GM21529 (cell line): ENCODE data around the gene PPIL6.
"Not testable (repeated sequence)": the region's sequence is repeated elsewhere in the genome, so short reads cannot be mapped to it uniquely, and the experiment has no call there.

Experiments used
- ATAC-seq: cut with Tn5 transposase; IDR thresholded peaks from one replicate; pipeline ENCODE4 v1.9.1; 2021; ENCODE audit not compliant: unreplicated experiment

PPIL6 gene

DNA sequence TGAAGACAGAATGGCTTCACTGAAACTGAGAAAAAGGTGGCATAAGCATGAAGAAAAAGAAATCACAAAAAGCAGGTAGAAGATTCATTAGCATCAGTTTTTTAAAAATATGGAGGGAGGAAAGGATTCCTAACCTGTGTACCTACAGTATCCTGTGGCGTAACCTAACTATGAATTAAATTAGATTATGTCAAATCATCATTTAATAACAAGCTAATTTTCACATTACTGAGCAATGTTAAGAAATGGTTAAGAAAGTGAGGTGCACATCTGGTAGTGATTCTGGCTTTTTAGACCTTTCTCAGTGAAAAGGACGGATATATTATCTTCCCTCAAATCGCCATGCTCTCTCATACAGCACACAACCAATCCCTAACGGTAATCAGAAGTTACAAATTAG, 70.7 kb downstream of the PPIL6 start:
- ATAC-seq: no peak

DNA sequence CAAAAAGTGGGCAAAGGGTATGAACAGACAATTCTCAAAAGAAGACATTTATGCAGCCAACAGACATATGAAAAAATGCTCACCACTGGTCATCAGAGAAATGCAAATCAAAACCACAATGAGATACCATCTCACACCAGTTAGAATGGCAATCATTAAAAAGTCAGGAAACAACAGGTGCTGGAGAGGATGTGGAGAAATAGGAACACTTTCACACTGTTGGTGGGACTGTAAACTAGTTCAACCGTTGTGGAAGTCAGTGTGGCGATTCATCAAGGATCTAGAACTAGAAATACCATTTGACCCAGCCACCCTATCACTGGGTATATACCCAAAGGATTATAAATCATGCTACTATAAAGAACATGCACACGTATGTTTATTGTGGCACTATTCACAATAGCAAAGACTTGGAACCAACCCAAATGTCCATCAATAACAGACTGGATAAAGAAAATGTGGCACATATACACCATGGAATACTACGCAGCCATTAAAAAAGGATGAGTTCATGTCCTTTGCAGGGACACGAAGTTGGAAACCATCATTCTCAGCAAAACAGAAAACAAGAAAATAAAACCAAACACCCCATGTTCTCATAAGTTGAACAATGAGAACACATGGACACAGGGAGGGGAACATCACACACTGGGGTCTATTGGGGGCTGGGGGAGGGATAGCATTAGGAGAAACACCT, 75.9 kb downstream of the PPIL6 start:
- ATAC-seq: not testable (repeated sequence)

GRCh38 chr6:109363753-109364152, 76.7 kb downstream of the PPIL6 start:
- no peak for ATAC-seq

GRCh38 chr6:109362102-109362884, 78.1 kb downstream of the PPIL6 start:
- ATAC-seq: no peak

- no peak for ATAC-seq
Observed at GRCh38 chr6:109360791-109361190, 79.6 kb downstream of the PPIL6 start.

DNA sequence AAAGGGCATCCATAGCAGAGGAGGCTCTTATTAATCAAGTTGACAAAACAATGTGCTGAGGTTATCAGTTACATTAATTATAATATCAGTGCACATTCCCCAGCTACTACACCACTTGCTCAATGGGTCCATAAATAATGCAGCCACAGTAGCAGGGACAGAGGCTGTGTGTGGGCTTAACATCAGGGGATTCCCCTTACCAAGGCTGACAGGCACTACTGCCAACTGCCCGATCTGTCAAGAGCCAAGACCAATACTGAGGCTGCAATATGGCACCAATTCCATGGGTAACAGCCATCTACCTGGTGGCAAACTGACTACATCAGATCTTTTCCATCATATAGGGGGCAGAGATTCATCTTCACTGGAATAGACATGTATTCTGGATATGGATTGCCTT, 80.1 kb downstream of the PPIL6 start:
- ATAC-seq: no peak

DNA sequence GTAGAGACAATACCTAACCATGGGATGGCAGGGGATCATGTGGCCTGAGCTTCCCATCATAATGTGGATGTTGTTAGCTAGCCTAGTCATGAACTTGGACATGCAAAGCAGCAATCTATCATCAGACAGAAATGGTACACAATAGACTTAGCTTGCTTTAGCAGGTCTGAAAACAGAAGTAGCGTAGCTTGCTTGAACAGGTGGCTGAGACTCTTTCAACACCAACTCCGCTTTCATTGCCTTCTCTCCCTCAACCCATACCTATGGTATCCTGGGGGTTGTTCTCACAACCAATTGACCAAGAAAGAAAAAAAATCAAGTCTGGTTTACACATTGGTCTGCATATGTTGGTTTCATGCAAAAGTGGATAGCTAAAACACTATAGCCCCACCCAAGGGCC, 81.2 kb downstream of the PPIL6 start:
- no peak for ATAC-seq

- ATAC-seq: no peak
Observed at GRCh38 chr6:109358204-109358603, 82.2 kb downstream of the PPIL6 start.

DNA sequence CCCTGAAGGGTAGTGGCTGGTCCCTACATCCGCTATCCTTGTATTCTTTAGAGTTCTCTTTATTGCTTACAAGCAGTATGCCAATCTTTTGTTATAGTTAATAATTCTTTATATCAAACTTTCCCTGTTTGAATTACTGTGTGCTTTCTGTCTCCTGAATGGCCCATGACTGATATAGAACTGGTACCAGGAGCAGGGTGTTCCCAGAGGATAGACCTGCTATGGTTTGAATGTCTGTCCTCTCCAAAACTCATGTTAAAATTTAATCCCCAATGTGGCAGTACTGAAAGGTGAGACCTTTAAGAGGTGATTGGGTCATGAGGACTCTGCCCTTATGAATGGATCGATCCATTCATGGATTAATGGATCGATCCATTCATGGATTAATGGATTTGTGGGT, 84.2 kb downstream of the PPIL6 start:
- no peak for ATAC-seq

GRCh38 chr6:109351231-109352130, 88.9 kb downstream of the PPIL6 start:
- ATAC-seq: no peak

DNA sequence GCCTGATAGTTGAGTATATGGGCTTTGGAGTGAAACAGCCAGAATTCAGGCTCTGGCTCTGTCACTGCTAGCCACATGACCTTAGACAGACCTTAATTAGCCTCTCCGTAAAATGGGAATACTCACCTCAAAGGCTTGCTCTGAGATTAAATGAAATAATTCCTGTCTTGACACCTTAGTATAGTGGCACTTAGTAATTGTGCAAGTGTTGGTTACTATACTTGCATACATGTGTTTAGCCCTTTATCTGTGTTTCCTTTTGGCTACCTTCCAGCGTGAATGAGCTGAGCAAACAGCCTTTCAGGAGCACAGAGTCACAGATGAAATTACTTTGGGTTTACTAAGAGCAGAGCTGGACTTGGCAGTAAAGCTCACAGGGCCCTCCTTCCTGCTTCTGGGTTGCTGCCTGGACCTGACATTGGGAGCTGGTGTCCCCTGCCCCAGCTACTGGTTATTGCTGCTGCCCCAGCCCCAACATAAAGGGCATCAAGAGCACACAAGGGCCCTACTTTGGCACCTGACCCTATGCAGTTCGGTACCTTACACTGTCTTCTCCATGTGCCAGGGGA, 90.9 kb downstream of the PPIL6 start:
- ATAC-seq: no peak

DNA sequence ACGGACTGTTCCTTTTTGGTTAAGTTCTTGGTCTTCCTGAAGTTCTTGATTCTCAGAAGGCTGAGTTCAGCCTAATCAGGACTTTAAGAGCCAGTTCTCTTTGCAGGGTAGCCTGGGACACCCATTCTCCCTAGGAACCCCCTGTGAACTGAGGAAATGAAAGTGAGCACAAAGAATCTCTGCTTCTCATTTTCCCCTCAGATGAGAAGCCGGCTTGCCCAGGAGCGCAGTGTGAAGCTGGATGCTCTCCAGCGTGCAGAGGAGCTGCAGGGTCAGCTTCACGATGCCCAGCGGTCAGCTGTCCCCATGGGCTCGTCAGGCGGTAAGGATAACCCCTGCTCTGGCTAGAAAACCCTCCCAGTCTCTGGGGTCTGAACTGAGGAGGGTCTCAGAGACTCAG, 92.2 kb downstream of the PPIL6 start:
- no peak for ATAC-seq

DNA sequence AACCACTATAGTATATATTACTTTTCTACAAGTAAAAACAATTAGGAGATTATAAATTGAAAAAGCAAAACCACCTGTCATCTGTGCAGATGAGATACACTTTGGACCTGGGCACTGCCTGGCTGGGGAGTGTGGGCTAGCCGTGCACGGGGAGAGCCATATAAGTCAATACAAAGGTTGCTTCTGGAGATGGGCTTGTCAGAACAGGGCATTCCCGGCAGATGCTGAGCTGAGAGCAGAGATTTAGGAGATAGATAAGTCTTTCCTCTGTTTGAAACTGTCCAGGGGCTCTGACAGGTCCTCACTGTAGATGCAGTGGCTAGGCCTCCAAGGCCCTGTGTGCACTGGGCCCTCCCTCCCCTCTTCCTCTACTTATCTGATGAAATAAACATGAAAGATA, 92.6 kb downstream of the PPIL6 start:
- ATAC-seq: no peak

DNA sequence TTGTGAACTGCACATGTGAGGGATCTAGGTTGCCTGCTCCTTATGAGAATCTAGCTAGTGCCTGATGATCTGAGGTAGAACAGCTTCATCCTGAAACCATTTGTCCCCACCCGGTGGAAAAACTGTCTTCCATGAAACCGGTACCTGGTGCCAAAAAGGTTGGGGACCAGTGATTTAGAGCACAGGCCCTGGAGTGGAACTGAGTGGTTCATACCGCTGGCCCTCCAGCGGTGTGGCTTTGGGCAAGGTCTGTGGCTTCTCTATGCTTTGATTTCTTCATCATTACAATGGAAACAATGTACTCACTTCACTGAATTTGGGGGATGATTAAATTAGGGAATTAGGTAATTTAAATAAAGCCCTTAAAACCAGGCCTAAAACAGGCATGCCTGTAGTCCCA, 94.4 kb downstream of the PPIL6 start:
- no peak for ATAC-seq

DNA sequence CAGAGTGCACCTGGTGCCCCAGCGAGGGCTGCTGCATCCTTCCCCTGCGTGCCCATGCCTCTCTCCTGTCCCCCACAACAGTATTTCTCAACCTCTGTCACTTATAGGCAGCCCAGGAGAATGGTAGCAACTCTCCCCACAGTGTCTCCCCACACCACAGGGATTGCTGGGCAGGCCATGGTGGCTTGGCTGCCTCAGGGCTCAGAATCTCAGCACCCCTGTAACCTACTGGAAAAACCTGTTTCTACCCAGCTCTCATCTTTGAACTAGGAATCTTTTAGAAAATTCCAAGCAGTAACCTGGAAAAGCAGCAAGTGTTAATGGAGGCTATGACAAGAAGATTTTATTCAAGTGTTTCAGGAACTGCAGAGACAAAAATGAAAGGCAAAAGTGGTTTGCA, 96.2 kb downstream of the PPIL6 start:
- ATAC-seq: no peak

DNA sequence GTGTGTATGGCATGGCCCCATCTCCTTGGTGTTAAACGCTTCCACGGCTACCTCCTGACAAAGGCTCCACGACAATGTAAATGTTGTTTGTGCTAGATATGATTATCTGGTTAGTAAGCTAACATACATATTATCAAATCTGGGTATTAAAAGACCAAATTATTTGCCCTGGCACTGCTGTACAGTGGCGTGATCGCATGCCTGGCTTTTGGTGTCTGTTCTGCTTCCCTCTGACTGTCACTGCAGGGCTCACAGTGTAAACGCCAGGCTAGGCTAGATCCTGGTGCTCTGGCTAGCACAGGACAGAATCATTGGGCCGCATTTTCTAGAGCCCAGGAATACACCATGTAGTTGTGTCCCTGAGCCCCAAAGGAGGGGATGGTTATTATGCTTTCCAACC, 96.9 kb downstream of the PPIL6 start:
- no peak for ATAC-seq

GRCh38 chr6:109342911-109343310, 97.5 kb downstream of the PPIL6 start:
- ATAC-seq: no peak

DNA sequence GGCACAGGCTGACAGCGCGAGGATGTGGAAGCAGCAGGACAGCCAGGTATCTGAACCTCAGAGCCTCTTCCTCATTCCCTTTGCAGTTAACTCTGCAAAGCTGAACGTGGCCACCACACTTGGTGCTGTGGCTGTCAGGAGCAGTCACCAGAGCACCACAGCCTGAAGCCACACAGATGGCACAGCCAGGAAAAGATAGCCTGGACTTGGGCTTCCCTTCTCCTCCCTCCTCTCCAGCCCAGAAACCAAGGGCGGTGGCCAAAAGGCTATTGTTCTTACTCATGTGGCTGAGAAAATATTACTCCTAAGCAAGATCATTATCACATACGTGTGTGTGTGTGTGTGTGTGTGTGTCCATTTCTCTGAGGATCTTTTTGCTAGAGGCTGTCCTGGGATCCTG, 97.9 kb downstream of the PPIL6 start:
- no peak for ATAC-seq

DNA sequence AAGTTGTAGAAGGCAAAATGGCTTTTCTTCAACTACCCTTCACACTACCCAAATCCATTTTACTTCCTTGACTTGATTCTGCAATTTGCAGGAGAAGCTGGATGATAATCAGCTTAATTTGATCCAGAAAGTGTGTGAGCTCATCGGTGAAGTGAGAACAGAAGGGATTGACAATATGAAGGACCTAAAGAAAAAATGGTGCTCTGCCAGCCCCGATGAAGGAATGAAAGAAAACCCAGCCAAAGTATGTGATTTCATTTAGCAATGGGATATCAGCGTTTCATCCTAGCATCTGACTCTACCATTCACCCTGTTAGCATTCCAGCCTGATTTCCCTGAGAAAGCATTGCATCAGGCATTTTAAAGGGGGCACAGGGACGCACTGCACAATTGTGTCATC, 99.6 kb downstream of the PPIL6 start:
- ATAC-seq: no peak
